Testis (tissue), 3 donors: ENCODE results near the gene STAT4. TPM values are rescaled to one million over a fixed set of nuclear protein-coding genes. Genes with fewer than 3 reads are reported as not detected.

Experiments used
- DNase-seq: peaks from one replicate; pipeline ENCODE4 v3.0.0-alpha.2; 2019
- H3K27ac ChIP-seq, 2 donors: fragments of 200-600 bp; sonication (generic); one replicate each; pipeline ENCODE4 v1.5.1; 2019
- H3K27me3 ChIP-seq: fragments of 200-600 bp; sonication (generic); one replicate; pipeline ENCODE4 v1.5.1; 2019
- H3K36me3 ChIP-seq: fragments of 200-600 bp; sonication (generic); one replicate; pipeline ENCODE4 v1.5.1; 2017; ENCODE audit warnings: low read depth; ENCODE audit errors: missing control alignments
- H3K4me1 ChIP-seq: fragments of 200-600 bp; sonication (generic); one replicate; pipeline ENCODE4 v1.5.1; 2019
- H3K4me3 ChIP-seq, 2 donors: fragments of 200-600 bp; sonication (generic); one replicate each; pipeline ENCODE4 v1.5.1; 2017 to 2019
- H3K9me3 ChIP-seq: fragments of 200-600 bp; sonication (generic); one replicate; pipeline ENCODE4 v1.5.1; 2017
- CTCF ChIP-seq, 3 experiments: fragments of 450-650 bp in 2 of 3; fragments of 200-600 bp in 1 of 3; sonication (generic) in 1 of 3; IDR thresholded peaks; one replicate each; pipeline ENCODE4 v1.5.1; 2016 to 2019; ENCODE audit warnings: antibody characterized with exemption in 3 of 3, mild to moderate bottlenecking in 2 of 3, moderate library complexity in 1 of 3
- POLR2A ChIP-seq: fragments of 450-650 bp; IDR thresholded peaks from one replicate; pipeline ENCODE4 v1.6.1; 2017; ENCODE audit warnings: antibody characterized with exemption, mild to moderate bottlenecking, moderate library complexity
- WGBS, 2 donors: methylation state at CpG; one replicate each; pipeline ENCODE4 v1.1.5; 2018; 5-methylcytosine and 5-hydroxymethylcytosine counted together
- intact Hi-C: fragments of 100-400 bp; cut with DNase I; formaldehyde crosslinking; loops from one replicate; pipeline ENCODE4 v1.15.1; 2023; ENCODE audit warnings: low total_unique reads
- polyA plus RNA-seq: library from polyadenylated mRNA; stranded (reverse); fragments of 350-450 nt; fragmentation: Illumina TruSeq; extraction: RNeasy Lipid Tissue Mini Kit (QIAGEN cat#74804); gene quantifications from one replicate; pipeline ENCODE4 v1.2.3, GENCODE V29; 2014; ENCODE audit warnings: low read depth, low replicate concordance; ENCODE audit not compliant: insufficient read depth
- total RNA-seq, 2 donors: library from RNA; depleted of rRNA; stranded (reverse); fragments of >200 nt; gene quantifications; one replicate each; pipeline ENCODE4 v1.2.3, GENCODE V29; 2016

STAT4 gene
- total and polyA plus RNA-seq, 3 donors from 2014 or later: 23.0 to 59.4 (median 36.4) TPM

DNA sequence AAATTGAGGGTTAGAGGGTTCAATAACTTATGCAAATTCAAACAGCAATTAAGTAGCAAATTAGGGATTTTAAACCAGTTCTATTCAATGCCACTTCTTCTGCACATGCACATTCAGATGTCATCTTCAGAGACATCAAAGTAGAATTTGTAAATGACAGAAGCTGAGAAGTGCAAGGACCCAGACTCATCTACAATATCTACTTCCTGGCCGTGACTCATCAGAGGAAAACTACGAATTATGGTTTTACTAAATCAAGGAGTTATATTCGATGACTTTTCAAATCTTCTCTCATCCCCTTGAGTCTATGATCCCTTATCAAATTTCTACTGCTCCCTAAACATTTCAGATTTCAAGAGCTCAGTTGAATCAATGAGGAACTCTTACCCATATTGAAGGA is 20.0 kb upstream of the STAT4 start:
- Histone ChIP-seq H3K4me3 (no peak overlapping the region), H3K36me3 (no peaks in the 10 kb centered on the region), H3K27me3 (no peaks in the 10 kb centered on the region), H3K27ac (no peak overlapping the region), H3K4me1 (peaks cover 14% of the 10 kb centered on the region), H3K9me3 (no peaks in the 10 kb centered on the region)
- no peak for TF ChIP-seq CTCF (IDR thresholded peaks at IDR 0.05)
- TF ChIP-seq POLR2A: no peak
- no peak for DNase-seq
- intact Hi-C loops: no loop called here
- WGBS, 2 donors: 89 to 92% methylated on average over 3 of the region's 3 CpGs

GRCh38 chr2:191170301-191170636 is 19.5 kb upstream of the STAT4 start:
- WGBS, 2 donors: 97 to 100% methylated on average over 1 of the region's 1 CpG
- no peak for TF ChIP-seq CTCF (IDR thresholded peaks at IDR 0.05)
- TF ChIP-seq POLR2A: no peak
- DNase-seq: no peak

GRCh38 chr2:191169456-191170300 is 18.9 kb upstream of the STAT4 start:
- Histone ChIP-seq H3K36me3 (no peaks in the 10 kb centered on the region), H3K27me3 (no peaks in the 10 kb centered on the region), H3K27ac (no peak overlapping the region), H3K4me1 (peaks cover 14% of the 10 kb centered on the region), H3K4me3 (no peak overlapping the region), H3K9me3 (no peaks in the 10 kb centered on the region)
- DNase-seq: no peak
- 92% methylated on average over 5 of the region's 5 CpGs for WGBS, 2 donors
- intact Hi-C loops: loop anchor here (5.0 kb wide), 1 partner anchor 333 kb away; no protein-coding TSS in a partner anchor
- TF ChIP-seq CTCF (IDR thresholded peaks at IDR 0.05) (no peak), POLR2A (no peak)

More at GRCh38 chr2:191170301-191170636, 19.5 kb upstream of the STAT4 start:
- no peaks in the 10 kb centered on the region for H3K36me3 ChIP-seq
- H3K4me3 ChIP-seq: no peak overlapping the region
- H3K27me3 ChIP-seq: no peaks in the 10 kb centered on the region
- H3K27ac ChIP-seq: no peak overlapping the region
- intact Hi-C loops: no loop called here
- H3K4me1 ChIP-seq: peaks cover 14% of the 10 kb centered on the region
- H3K9me3 ChIP-seq: no peaks in the 10 kb centered on the region

GRCh38 chr2:191167766-191168165 is 17.0 kb upstream of the STAT4 start:
- H3K4me1 ChIP-seq: peaks cover 12% of the 10 kb centered on the region
- no peak overlapping the region for H3K27ac ChIP-seq
- intact Hi-C loops: loop anchor here (5.0 kb wide), 1 partner anchor 335 kb away; no protein-coding TSS in a partner anchor
- H3K27me3 ChIP-seq: no peaks in the 10 kb centered on the region
- no peaks in the 10 kb centered on the region for H3K36me3 ChIP-seq
- 43 to 50% methylated on average over 2 of the region's 2 CpGs for WGBS, 2 donors
- H3K4me3 ChIP-seq: no peak overlapping the region
- TF ChIP-seq POLR2A: no peak
- TF ChIP-seq CTCF (IDR thresholded peaks at IDR 0.05): no peak
- no peaks in the 10 kb centered on the region for H3K9me3 ChIP-seq
- DNase-seq: no peak
